NCI-H128 (cell line): Measurements from ENCODE around the gene AKR1B15.
"Not testable (repeated sequence)": the region's sequence is repeated elsewhere in the genome, so short reads cannot be mapped to it uniquely, and the experiment has no call there.

Experiments used
- DNase-seq: peaks from one replicate; lab custom pipeline; 2025; ENCODE audit not compliant: unreplicated experiment; lab: John Stamatoyannopoulos, UW

Gene AKR1B15

DNA sequence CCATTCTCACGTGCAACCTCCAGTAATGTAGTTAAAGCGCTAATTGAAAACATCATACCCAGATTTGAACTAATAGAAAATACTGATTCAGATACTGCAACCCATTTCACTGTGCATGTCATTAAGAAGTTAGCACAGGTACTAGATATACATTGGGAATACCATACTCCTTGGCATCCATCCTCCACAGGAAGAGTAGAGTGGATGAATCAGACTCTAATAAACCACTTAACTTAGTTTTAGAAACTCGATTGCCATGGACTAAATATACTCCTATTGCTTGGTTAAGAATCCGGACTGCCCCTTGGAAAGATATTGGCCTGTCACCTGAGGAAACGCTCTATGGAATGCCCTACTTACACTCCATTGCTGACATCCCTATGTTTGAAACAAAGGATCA lies 9.5 kb downstream of the AKR1B15 start:
- no peak for DNase-seq

DNA sequence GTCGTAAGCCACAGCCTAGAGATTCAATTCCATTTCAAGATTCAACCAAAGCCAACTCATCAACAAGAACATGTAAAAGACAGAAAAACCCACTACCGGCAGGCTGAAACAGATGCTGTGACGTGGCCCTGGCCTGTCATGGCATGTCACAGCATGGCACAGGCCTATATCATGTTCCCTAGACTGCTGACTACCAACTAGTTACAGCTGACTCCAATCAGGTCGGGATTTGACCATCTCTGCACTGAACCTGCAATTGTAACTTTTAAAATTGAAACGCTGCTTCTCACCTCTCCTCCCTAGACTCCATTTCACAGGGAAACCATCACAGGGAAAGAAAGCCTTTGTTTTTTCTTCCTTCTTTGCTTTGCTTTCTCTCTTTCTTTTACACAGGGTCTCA lies 12.7 kb downstream of the AKR1B15 start:
- not testable (repeated sequence) for DNase-seq

DNA sequence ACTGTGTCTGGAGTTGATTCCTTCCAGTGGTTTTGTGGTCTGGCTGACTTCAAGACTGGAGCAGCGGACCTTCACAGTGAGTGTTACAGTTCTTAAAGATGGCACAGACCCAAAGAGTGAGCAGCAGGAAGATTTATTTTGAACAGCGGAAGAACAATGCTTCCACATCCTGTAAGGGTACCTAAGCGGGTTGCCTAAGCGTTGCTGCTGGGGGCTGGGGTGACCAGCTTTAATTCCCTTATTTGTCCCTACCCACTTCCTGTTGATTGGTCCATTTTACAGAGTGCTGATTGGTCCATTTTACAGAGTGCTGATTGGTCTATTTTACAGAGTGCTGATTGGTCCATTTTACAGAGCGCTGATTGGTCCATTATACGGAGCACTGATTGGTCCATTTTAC lies 13.2 kb downstream of the AKR1B15 start:
- no peak for DNase-seq

DNA sequence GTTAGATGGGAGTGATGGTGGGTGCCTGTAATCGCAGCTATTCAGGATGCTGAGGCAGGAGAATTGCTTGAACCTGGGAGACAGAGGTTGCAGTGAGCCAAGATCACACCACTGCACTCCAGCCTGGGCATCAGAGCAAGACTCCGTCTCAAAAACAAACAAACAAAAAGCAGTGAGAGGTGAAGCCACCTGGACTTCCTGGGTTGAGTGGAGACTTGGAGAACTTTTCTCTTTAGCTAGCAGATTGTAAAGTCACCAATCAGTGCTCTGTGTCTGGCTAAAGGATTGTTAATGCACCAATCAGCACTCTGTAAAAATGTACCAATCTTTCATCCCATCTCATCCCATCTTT lies 14.5 kb downstream of the AKR1B15 start:
- not testable (repeated sequence) for DNase-seq

DNA sequence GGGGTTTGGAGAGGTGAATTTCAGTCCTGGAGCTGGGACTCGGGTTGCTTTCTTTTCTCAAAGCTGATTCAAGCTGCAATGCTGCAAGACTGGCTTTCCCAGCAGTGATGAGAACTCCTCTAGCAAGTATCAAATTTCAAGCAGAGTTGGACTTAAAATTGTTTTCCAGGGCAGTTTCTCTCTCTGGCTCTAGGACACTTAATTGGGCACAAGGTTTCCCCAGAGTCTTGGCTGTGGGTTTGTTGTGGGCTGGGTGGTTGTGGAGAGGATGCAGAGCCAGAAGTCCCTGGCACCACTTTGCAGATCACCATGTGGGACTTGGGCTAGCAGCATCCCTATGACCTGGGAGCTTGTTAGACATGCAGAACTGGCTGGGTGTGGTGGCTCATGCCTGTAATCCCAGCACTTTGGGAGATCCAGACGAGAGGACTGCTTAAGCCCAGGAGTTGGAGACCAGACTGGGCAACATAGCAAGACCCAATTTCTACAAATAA lies 16.8 kb downstream of the AKR1B15 start:
- DNase-seq, result no peak

DNA sequence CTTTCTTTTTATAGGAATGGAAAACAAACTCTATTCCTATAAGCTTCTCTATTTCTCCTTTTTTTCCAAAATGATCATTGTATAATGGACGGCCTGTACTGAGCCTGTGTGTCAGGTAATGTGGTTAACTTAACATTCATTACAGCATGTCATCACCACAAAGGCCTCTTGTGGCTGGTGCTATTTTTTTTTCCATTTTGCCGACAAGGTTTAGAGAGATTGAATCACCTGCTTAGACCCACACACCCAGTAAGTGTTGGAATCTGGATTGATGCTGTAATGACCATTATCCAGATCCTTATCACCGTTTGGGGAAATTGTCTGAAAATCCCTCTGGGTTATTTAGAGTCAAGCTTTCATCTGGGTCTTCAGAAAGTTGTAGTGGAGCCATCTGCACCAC lies 18.5 kb downstream of the AKR1B15 start:
- no peak for DNase-seq

DNA sequence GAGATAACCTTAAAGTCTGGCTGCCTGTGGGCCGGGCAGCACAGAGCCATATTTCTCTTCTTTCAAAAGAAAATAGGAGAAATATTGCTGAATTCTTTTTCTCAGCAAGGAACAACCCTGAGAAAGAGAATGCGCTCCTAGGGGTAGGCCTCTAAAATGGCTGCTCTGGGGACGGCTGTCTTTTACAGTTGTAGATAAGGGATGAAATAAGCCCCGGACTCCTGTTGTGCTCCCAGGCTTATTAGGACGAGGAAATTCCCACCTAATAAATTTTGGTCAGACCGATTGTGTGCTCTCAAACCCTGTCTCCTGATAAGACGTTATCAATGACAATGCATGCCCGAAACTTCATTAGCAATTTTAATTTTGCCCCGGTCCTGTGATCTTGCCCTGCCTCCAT lies 21.1 kb downstream of the AKR1B15 start:
- not testable (repeated sequence) for DNase-seq

DNA sequence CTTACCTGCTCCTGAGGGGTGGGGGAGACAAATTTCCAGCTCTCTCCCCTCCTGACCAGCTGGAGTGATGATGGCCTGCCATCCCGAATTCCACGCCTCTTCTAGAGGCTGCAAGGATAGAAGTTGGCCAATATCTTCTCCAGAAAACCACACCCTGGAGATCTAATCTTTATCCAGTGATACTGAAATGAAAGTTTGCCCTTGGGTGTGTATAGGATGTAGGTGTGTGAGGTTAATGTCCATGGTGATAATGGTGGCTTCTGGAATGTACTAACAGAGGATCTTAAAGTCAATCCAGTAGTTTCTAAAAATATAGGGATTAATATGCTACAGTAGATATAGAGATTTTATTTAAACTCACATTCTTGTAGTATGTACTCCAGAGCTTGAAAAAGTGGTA lies 22.2 kb downstream of the AKR1B15 start:
- no peak for DNase-seq

DNA sequence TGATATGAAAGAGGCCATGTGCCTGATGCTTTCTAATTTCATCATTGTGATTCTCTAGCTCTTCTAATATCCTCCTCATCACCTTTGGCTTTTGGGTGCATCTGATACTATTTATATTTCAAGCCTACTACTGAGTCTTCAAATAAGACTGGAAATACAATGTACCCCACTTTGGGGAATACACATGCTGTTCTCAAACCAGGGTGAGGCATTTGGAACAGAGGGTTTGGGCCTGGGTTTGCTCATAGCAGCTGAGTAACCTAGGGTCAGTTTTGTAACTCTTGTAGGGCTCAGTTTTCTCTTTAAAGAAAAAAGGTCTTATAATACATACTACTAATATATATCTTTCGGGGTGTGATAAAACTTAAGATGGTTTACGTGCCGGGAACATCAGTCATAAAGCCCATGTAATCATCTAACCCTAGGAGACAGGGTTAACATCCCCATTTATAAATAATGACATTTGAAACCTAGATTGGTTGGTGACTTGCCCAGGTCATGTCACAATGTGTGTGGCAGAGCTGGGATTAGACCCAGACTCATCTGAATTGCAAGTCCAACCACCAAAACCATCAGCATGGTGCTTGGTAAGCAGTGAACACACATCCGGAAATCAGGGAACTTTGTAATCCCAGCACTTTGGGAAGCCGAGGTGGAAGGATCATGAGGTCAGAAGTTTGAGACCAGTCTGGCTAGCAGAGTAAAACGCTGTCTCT lies 23.0 kb downstream of the AKR1B15 start:
- DNase-seq, result no peak

DNA sequence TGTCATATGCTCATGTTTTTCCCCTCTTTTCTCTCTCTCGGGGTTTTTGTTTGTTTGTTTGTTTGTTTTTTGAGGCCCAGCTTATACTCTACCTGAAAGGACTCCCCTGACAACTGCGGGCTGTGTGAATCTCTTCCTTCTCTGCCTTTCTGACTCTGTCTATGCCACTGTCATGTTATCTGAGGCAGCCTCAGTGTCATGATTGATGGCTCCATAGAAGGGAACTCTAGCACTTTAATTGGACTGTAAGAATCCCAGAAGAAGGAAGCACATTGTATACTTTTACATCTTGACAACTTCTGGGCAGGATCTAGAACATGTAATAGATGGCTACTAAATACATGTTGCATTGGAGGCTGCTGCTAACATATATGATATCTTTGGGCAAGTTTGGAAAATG lies 25.4 kb downstream of the AKR1B15 start:
- no peak for DNase-seq

DNA sequence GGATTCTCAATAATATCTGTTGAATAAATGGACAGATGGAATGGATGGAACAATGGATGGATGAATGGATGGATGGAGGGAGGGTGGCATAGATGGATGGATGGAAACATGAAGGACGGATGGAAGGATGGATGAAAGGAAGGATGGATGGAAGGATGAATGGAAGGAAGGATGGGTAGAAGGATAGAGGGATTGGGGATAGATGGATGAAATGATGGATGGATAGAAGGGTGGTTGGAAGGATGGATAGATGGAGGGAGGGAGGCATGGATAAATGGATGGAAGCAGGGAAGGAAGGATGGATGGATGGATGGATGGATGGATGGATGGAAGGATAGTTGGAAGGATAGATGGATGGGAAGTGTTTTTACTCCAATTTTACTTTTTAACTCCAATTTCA lies 35.4 kb downstream of the AKR1B15 start:
- DNase-seq, result no peak

DNA sequence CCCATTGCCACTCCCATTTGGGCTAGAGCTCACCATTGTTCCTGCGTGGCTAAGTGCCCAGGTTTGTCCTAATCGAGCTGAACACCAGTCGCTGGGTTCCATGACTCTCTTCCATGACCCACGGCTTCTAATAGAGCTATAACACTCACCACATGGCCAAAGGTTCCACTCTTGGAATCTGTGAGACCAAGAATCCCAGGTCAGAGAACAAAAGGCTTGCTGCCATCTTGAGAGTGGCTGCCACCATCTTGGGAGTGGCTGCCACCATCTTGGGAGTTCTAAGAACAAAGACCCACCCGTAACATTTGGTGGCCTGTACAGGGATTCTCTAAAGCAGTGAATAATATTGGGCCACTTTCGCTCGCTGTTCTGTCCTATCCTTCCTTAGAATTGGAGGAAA lies 37.0 kb downstream of the AKR1B15 start:
- DNase-seq, result no peak

DNA sequence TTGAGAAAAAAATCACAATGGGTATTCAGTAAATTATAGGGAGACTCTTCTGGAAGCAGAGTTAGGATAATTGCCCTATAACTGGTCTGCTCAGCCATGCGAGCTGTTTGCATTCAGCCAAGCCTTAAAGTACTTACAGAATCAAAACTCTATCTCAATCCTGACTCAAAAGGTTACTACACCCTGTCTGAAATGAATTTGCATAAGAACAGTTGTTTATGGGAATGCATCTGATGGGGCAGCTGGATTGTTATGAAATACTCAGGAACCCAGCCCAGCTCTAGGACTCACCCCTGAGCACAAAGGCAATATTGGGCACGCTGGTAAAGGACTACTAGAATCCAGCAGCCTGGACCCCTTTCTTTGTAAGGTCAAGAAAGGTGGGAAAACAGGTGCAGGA lies 38.8 kb downstream of the AKR1B15 start:
- DNase-seq, result no peak

DNA sequence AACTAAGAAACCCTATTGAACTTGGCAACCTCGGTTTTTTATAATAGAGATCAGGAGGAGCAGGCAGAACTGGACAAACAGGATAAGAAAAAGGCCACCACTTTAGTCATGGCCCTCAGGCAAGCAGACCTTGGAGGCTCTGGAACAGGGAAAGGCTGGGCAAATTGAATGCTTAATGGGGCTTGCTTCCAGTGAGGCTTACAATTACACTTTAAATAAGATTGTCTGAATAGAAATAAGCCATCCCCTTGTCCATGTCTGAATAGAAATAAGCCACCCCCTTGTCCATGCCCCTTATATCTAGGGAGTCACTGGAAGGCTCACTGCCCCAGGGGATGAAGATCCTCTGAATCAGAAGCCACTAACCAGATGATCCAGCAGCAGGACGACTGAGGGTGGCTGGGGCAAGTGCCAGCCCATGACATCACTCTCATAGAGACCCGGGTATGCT lies 40.6 kb downstream of the AKR1B15 start:
- no peak for DNase-seq

DNA sequence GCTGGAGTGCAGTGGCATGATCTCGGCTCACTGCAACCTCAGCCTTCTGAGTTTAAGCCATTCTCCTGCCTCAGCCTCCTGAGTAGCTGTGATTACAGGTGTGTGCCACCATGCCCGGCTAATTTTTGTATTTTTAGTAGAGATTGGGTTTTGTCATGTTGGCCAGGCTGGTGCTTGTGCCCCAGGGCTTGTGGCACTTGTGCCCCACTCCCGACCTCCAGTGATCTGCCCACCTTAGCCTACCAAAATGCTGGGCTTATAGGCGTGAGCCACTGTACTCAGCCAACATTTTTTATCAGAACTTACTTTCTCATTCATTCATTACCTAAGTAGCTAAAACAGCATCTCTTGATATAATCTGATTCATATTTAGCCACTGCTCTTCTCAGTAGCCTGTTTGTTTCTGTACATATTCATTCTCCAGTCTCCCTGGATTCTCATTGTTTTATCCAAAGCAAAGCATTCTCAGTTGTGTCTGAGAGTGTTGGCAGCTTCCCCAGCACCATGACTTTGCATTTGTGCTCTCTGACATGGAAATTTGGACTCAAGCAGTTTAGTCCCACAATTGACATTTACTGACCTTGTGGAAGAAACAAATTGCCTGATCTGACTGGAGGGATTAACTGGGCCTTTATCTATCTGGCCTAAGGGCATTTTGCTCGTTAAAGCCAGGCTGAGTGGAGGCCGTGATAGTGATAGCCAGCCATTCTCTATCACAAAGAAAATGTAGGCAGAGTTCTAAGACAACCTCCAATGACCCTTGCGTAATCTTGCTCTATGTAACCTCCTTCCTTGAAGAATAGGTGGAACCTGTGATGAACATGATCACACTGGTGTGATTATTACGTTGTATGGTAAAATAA lies 44.9 kb downstream of the AKR1B15 start:
- DNase-seq, result no peak

DNA sequence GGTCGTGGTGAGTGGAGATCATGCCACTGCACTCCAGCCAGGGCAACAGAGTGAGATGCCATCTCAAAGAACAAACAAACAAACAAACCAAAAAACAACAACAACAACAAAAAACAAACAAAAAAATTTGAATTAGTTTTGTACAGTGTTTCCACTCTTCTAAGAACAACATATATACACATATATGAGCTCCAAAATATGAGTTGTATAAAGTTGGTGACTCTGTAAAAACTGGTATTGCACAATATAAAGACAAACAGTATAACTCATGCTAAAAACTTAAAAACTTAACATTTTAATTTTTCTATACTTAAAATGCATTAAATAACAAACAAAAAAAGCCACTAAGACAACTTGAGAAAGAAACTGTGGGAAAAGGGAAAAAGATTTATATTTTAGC lies 46.0 kb downstream of the AKR1B15 start:
- DNase-seq, result no peak

DNA sequence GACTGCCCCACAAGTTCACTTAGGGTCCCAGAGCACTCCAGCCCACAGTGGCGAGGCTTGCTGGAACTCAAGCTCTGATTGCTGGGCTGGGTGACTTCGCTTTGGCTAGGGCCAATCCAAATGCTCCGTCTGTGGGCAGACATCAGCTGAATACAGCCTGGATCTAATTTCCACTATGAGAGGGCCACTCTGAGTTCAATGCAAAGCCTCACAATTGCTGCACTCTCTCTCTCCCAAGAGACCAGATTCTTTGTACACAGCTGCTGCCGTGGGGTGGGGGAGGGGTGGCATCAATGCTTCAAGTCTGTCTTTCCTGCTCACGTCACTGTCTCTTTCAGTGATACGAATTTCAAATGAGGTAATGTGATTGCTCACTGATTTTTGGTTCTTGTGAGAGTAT lies 50.5 kb downstream of the AKR1B15 start:
- no peak for DNase-seq

DNA sequence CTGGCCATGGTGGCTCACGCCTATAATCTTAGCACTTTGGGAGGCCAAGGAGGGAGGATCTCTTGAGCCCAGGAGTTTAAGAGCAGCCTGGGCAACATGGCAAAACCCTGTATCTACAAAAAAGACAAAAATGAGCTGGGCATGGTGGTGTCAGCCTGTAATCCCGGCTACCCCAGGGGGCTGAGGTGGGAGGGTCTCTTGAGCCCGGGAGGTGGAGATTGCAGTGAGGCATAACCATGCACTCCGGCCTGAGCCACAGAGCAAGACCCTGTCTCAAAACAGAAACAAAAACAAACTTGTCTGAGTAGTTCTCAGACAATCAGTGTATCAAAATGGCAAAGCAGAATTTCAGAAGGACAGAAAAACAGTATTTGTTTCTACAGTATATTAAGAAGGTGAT lies 52.5 kb downstream of the AKR1B15 start:
- DNase-seq, result no peak

DNA sequence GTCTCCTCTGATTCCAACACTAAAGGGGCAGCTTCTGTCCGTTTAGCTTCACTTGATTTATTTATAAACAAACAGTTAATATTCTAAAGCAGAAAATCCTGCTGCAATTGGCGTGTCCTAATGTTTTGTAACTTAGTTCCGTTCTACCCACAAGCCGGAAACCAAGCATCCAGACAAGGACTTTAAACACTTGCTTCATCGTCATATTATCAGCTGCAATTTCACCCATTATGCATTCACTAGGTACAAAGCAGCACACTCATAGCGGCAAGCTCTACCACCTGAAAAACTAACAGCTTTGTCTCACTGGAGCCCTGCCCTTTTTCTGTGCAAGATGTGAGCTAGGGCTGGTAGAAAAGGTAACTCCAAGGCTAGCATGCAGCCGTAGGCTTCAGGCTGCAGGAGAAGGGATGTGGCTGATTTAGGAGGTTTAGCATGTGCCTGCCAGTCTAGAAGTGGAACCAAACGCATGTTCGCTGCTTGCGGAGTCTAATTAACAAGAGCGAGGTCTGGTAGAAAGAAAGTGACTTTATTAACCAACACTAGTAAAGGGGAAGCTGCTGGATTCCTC lies 54.1 kb downstream of the AKR1B15 start:
- no peak for DNase-seq

DNA sequence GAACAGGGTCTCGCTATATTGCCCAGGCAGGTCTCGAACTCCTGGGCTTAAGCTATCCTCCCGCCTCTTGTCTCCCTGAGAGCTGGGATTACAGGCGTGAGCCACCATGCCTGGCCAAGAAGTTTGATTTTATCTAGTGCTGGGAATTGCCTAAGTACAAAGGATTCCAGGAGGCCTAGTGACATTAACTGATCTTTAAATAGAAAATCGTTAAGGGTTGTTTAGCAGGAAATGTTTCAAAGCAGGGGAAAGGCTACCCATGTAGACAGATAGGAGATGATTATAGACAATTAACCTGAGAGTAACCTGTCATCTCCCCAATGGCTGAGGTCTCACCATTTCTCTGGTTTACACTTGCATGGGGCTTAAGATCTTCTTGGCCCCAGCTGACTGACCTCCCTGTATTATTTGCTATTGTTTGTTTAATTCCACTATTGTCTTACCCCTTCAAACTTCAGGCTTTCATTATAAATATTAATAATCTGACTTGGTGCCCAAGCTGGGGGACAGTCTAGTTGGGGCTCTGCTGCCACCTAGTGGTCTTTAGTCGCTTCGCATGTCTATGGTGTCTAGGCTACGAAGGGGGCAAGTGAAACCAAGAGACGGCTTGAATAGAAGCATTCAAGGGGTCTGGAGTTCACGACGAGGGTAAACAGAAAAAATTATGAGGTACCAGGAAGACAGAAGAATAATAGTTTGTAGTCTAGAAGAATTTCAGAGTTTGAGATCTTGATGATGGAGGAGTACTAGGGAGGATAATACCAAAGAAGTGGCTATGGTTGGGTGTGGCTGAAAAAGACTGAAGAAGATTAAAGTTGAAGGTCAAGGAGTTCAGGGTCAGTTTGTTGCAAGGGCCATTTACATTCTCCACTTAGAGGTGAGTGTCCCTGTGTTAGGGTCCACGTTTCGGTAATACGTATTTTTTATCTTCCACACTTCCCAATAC lies 57.3 kb downstream of the AKR1B15 start:
- no peak for DNase-seq

DNA sequence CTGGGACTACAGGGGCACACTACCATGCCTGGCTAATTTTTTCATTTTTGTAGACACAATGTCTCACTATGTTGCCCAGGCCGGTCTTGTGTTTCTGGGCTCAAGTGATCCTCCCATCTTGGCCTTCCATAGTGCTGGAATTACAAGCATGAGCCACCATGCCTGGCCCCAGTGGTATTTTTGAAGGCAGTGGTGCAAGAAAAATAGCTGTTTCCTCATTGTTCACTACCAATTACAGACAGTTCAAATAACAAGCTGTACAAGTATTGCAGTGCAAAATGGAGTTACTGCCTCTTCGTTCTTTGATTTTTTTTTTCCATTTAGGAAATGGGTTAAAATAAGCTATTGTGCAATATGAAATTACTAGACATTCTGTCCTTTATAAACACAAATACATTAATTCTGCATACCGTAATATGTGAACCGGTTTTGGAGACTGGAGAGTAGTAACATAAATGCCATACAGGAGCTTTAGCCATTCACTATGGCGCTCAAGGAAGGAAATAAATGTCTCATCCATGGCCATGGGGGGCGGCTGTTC lies 62.8 kb downstream of the AKR1B15 start:
- DNase-seq, result no peak
